HL-60 (cell line): ENCODE results near the gene CSRP3.

ENCODE experiments used
- GABPA ChIP-seq: IDR thresholded peaks from 2 replicates; pipeline ENCODE4 v1.6.1; 2012; ENCODE audit warnings: low read depth
- POLR2AphosphoS5 ChIP-seq: IDR thresholded peaks from 2 replicates; pipeline ENCODE4 v1.6.1; 2012; ENCODE audit warnings: low read depth
- TF ChIP-seq, protein P1 (sequence below): IDR thresholded peaks from one replicate; pipeline ENCODE4 v1.5.1; 2011; ENCODE audit warnings: low read length, control low read depth, inconsistent platforms; ENCODE audit not compliant: insufficient read depth
- TF ChIP-seq, protein P2 (sequence below): IDR thresholded peaks from 2 replicates; pipeline ENCODE4 v1.6.1; 2012; ENCODE audit warnings: low read depth; ENCODE audit not compliant: insufficient replicate concordance

- TF ChIP-seq, protein P1, sequence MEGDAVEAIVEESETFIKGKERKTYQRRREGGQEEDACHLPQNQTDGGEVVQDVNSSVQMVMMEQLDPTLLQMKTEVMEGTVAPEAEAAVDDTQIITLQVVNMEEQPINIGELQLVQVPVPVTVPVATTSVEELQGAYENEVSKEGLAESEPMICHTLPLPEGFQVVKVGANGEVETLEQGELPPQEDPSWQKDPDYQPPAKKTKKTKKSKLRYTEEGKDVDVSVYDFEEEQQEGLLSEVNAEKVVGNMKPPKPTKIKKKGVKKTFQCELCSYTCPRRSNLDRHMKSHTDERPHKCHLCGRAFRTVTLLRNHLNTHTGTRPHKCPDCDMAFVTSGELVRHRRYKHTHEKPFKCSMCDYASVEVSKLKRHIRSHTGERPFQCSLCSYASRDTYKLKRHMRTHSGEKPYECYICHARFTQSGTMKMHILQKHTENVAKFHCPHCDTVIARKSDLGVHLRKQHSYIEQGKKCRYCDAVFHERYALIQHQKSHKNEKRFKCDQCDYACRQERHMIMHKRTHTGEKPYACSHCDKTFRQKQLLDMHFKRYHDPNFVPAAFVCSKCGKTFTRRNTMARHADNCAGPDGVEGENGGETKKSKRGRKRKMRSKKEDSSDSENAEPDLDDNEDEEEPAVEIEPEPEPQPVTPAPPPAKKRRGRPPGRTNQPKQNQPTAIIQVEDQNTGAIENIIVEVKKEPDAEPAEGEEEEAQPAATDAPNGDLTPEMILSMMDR, result no peak
- TF ChIP-seq POLR2AphosphoS5 (no peak), GABPA (no peak)
- TF ChIP-seq, protein P2, sequence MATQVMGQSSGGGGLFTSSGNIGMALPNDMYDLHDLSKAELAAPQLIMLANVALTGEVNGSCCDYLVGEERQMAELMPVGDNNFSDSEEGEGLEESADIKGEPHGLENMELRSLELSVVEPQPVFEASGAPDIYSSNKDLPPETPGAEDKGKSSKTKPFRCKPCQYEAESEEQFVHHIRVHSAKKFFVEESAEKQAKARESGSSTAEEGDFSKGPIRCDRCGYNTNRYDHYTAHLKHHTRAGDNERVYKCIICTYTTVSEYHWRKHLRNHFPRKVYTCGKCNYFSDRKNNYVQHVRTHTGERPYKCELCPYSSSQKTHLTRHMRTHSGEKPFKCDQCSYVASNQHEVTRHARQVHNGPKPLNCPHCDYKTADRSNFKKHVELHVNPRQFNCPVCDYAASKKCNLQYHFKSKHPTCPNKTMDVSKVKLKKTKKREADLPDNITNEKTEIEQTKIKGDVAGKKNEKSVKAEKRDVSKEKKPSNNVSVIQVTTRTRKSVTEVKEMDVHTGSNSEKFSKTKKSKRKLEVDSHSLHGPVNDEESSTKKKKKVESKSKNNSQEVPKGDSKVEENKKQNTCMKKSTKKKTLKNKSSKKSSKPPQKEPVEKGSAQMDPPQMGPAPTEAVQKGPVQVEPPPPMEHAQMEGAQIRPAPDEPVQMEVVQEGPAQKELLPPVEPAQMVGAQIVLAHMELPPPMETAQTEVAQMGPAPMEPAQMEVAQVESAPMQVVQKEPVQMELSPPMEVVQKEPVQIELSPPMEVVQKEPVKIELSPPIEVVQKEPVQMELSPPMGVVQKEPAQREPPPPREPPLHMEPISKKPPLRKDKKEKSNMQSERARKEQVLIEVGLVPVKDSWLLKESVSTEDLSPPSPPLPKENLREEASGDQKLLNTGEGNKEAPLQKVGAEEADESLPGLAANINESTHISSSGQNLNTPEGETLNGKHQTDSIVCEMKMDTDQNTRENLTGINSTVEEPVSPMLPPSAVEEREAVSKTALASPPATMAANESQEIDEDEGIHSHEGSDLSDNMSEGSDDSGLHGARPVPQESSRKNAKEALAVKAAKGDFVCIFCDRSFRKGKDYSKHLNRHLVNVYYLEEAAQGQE, result no peak
These were observed 27.2 kb upstream of the CSRP3 start for GRCh38 chr11:19228968-19229367.
